ENCODE data around the gene TTLL8.

TTLL8 gene

DNA sequence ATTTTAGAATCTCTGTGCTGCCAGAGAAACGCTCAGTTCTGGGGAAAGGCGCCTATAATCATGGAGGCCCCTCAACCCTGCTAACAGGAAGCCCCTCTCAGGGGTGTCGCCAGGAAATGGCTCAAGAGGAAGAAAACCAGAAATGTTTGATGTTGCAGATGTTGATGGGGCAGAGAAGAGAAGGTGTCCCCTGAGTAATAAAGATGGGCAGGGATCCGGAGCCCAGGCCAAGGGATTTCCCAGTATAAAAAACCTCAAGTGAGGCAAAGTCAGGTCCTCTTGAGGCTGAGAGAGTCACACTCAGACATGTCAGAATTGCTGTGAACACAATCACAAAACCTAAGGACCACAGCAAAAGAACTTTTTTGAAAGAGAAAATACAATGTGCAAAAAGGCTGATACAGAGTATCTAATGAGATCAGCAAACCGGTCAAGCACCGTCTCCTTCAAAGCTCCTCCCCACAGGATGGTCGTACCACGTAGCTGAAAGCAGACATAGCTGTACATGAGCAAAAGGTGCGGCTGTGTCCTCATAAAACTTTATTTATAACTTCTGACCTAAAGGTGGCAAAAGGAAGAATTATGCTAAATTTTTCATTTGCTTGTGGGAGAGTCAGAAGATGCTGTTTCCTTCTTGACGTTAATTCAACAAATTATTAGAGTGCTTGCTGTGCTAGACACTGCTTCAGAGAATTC lies 43.9 kb upstream of the TTLL8 start:
- H3K36me3 ChIP-seq (replicated peaks), result no peaks in the 10 kb centered on the region
- DNase-seq, result no peak
- in situ Hi-C loops (cut with HindIII; ENCODE audit: low pct_ligation_motif_present, low sequenced_read_pairs), result no loop called here
- no peak overlapping the region for H3K27ac ChIP-seq
- H3K27me3 ChIP-seq (replicated peaks), result no peaks in the 10 kb centered on the region
- no peak overlapping the region for H3K4me3 ChIP-seq (ENCODE audit: low read depth, low read length)
- TF ChIP-seq, protein P1, sequence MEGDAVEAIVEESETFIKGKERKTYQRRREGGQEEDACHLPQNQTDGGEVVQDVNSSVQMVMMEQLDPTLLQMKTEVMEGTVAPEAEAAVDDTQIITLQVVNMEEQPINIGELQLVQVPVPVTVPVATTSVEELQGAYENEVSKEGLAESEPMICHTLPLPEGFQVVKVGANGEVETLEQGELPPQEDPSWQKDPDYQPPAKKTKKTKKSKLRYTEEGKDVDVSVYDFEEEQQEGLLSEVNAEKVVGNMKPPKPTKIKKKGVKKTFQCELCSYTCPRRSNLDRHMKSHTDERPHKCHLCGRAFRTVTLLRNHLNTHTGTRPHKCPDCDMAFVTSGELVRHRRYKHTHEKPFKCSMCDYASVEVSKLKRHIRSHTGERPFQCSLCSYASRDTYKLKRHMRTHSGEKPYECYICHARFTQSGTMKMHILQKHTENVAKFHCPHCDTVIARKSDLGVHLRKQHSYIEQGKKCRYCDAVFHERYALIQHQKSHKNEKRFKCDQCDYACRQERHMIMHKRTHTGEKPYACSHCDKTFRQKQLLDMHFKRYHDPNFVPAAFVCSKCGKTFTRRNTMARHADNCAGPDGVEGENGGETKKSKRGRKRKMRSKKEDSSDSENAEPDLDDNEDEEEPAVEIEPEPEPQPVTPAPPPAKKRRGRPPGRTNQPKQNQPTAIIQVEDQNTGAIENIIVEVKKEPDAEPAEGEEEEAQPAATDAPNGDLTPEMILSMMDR (IDR thresholded peaks at IDR 0.05; ENCODE audit: low read depth, low read length, missing control alignments), result no peak

DNA sequence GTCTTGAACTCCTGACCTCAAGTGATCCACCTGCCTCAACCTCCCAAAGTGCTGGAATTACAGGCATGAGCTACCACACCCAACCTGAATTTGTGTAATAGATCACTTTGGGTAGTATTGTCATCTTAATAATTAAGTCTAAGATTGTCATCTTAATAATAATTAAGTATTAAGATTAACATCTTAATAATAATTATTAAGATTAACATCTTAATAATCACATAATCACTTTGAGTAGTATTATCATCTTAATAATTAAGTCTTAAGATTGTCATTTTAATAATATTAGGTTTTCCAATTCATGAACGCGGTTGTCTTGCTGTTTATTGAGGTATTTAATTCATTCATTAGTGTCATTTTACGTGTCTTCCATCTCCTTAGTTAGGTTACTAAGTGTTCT lies 40.0 kb upstream of the TTLL8 start:
- TF ChIP-seq, protein P1 (IDR thresholded peaks at IDR 0.05; ENCODE audit: low read depth, low read length, missing control alignments), result no peak
- DNase-seq, result no peak
- peaks cover 2% of the 10 kb centered on the region for H3K27me3 ChIP-seq (replicated peaks)
- in situ Hi-C loops (cut with HindIII; ENCODE audit: low pct_ligation_motif_present, low sequenced_read_pairs), result no loop called here
- no peak overlapping the region for H3K27ac ChIP-seq
- no peaks in the 10 kb centered on the region for H3K36me3 ChIP-seq (replicated peaks)
- no peak overlapping the region for H3K4me3 ChIP-seq (ENCODE audit: low read depth, low read length)

DNA sequence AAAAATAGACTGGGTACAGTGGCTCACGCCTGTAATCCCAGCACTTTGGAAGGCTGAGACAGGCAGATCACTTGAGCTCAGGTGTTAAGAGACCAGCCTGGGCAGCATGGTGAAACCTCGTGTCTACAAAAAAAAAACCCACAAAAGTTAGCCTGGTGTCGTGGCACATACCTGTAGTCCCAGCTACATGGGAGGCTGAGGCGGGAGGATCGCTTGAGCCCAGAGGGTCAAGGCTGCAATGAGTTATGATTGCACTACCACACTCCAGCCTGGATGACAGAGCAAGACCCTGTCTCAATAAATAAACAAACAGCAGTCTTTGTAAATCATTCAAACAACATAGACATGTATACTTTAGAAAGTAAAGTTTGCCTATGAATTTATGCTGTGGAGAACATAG lies 34.2 kb upstream of the TTLL8 start:
- H3K27ac ChIP-seq, result no peak overlapping the region
- in situ Hi-C loops (cut with HindIII; ENCODE audit: low pct_ligation_motif_present, low sequenced_read_pairs), result no loop called here
- H3K27me3 ChIP-seq (replicated peaks), result peaks cover 2% of the 10 kb centered on the region
- no peak overlapping the region for H3K4me3 ChIP-seq (ENCODE audit: low read depth, low read length)
- H3K36me3 ChIP-seq (replicated peaks), result no peaks in the 10 kb centered on the region
- TF ChIP-seq, protein P1 (IDR thresholded peaks at IDR 0.05; ENCODE audit: low read depth, low read length, missing control alignments), result no peak
- DNase-seq, result no peak

DNA sequence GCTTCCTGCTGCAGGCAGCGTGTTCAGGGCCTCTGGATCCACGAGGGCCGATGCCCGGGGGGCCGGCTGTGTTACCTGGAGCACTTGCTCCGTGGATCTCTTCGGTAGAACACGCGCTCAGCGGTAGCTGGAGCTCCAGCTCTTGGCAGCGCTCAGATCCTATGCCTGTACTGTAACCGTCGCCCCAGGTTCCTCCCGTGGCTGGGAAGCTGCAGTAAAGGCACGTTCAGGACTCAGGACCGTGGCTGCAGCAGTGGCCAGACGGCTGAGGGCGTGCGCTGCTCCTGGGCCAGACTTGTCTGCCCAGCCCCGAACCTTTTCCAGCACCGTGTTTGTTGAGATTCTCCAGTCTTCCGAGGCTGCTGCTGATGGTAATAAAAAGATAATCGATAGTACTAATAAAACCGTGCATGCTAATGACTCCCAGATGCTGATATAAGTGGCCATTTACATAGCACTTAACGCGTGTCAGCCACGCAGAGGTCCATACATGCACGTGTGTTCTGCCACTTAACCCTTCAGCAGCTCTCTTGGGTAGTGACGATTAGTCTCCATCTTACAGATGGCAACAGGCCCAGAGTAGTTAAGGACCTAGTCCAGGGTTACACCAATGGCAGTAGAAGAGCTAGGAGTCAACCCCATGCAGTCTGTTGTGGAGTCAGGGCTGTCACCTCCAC lies 33.1 kb upstream of the TTLL8 start:
- in situ Hi-C loops (cut with HindIII; ENCODE audit: low pct_ligation_motif_present, low sequenced_read_pairs), result no loop called here
- TF ChIP-seq, protein P1 (IDR thresholded peaks at IDR 0.05; ENCODE audit: low read depth, low read length, missing control alignments), result no peak

DNA sequence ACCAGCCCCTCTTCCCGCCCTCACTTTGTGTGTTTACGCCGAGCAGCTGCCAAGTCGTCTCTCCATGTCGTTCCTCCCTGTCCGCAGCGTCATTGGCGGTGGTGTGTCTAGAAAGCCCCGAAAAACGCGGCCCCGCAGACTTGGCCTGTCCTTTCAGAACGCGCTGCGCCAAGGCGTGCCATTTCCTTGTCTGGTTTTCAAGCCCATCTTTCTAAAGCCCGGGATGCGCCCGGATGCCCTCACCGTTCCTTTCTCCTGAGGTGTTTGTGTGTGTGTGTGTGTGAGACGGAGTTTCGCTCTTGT lies 32.3 kb upstream of the TTLL8 start:
- no peaks in the 10 kb centered on the region for H3K27me3 ChIP-seq (replicated peaks)
- TF ChIP-seq, protein P1 (IDR thresholded peaks at IDR 0.05; ENCODE audit: low read depth, low read length, missing control alignments), result no peak
- H3K36me3 ChIP-seq (replicated peaks), result no peaks in the 10 kb centered on the region
- no peak overlapping the region for H3K27ac ChIP-seq
- no peak overlapping the region for H3K4me3 ChIP-seq (ENCODE audit: low read depth, low read length)
- no peak for DNase-seq
- in situ Hi-C loops (cut with HindIII; ENCODE audit: low pct_ligation_motif_present, low sequenced_read_pairs), result no loop called here

More for the DNA sequence above, 33.1 kb upstream of the TTLL8 start:
- Histone ChIP-seq H3K4me3 (ENCODE audit: low read depth, low read length) (no peak overlapping the region), H3K27me3 (replicated peaks) (peaks cover under 1% of the 10 kb centered on the region), H3K36me3 (replicated peaks) (no peaks in the 10 kb centered on the region), H3K27ac (no peak overlapping the region)
- DNase-seq, result no peak
